ENCODE results near the gene CDKN1B.

Gene CDKN1B

GRCh38 chr12:12704593-12705230 is 12.5 kb upstream of the CDKN1B start (continued):
- TF ChIP-seq SP7 (tag by site-specific recombination; IDR thresholded peaks at IDR 0.05) (peak; percentile 54), ZNF658 (tag by site-specific recombination; IDR thresholded peaks at IDR 0.05) (no peak), ZNF404 (tag by site-specific recombination; IDR thresholded peaks at IDR 0.05) (no peak), ZNF561 (tag by site-specific recombination; IDR thresholded peaks at IDR 0.05; ENCODE audit: borderline replicate concordance) (0 out of 2 replicates have a peak, but pooled peaks have one; percentile 36), ZNF133 (tag by site-specific recombination; IDR thresholded peaks at IDR 0.05) (no peak), ZNF629 (tag by site-specific recombination; IDR thresholded peaks at IDR 0.05) (0 out of 2 replicates have a peak, but pooled peaks have one; percentile 23), ZNF26 (tag by site-specific recombination; IDR thresholded peaks at IDR 0.05) (no peak), ZNF423 (tag by site-specific recombination; IDR thresholded peaks at IDR 0.05) (no peak), ZNF488 (tag by site-specific recombination; IDR thresholded peaks at IDR 0.05) (no peak), ZNF302 (tag by site-specific recombination; IDR thresholded peaks at IDR 0.05; ENCODE audit: low read depth) (no peak), ZNF692 (tag by site-specific recombination; IDR thresholded peaks at IDR 0.05) (peak; percentile 59; the same call in 1 of the 2 replicates), ZEB2 (tag by site-specific recombination; IDR thresholded peaks at IDR 0.05) (0 out of 2 replicates have a peak, but pooled peaks have one; percentile 56), ZIC2 (tag by site-specific recombination; IDR thresholded peaks at IDR 0.05) (no peak), ZNF747 (tag by site-specific recombination; IDR thresholded peaks at IDR 0.05) (no peak), RBAK (tag by site-specific recombination; IDR thresholded peaks at IDR 0.05) (no peak), ZSCAN30 (tag by site-specific recombination; IDR thresholded peaks at IDR 0.05) (peak; percentile 75; the same call in 1 of the 2 replicates), ZNF830 (tag by site-specific recombination; IDR thresholded peaks at IDR 0.05; ENCODE audit: low read depth) (no peak), ZNF223 (tag by site-specific recombination; IDR thresholded peaks at IDR 0.05) (no peak), ZNF544 (tag by site-specific recombination; IDR thresholded peaks at IDR 0.05) (no peak), ZNF274 (IDR thresholded peaks at IDR 0.05; ENCODE audit: low read length) (no peak), ZNF274 (tag by site-specific recombination; IDR thresholded peaks at IDR 0.05; ENCODE audit: borderline replicate concordance) (no peak), ZNF184 (tag by site-specific recombination; IDR thresholded peaks at IDR 0.05) (peak; percentile 61; the same call in 1 of the 2 replicates), BCL11B (tag by site-specific recombination; IDR thresholded peaks at IDR 0.05; ENCODE audit: low read depth) (no peak), ZBTB17 (tag by site-specific recombination; IDR thresholded peaks at IDR 0.05) (no peak), ZNF24 (tag by site-specific recombination; IDR thresholded peaks at IDR 0.05) (peak; percentile 78; the same call in 1 of the 2 replicates), ZNF324 (tag by site-specific recombination; IDR thresholded peaks at IDR 0.05) (0 out of 2 replicates have a peak, but pooled peaks have one; percentile 33), TRIM28 (IDR thresholded peaks at IDR 0.05; ENCODE audit: borderline replicate concordance, low read length) (peak; percentile 48; the same call in 1 of the 2 replicates)
- TF ChIP-seq, protein P1, sequence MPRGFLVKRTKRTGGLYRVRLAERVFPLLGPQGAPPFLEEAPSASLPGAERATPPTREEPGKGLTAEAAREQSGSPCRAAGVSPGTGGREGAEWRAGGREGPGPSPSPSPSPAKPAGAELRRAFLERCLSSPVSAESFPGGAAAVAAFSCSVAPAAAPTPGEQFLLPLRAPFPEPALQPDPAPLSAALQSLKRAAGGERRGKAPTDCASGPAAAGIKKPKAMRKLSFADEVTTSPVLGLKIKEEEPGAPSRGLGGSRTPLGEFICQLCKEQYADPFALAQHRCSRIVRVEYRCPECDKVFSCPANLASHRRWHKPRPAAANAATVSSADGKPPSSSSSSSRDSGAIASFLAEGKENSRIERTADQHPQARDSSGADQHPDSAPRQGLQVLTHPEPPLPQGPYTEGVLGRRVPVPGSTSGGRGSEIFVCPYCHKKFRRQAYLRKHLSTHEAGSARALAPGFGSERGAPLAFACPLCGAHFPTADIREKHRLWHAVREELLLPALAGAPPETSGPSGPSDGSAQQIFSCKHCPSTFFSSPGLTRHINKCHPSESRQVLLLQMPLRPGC (tag by site-specific recombination; IDR thresholded peaks at IDR 0.05), result no peak
- TF ChIP-seq, protein P2, sequence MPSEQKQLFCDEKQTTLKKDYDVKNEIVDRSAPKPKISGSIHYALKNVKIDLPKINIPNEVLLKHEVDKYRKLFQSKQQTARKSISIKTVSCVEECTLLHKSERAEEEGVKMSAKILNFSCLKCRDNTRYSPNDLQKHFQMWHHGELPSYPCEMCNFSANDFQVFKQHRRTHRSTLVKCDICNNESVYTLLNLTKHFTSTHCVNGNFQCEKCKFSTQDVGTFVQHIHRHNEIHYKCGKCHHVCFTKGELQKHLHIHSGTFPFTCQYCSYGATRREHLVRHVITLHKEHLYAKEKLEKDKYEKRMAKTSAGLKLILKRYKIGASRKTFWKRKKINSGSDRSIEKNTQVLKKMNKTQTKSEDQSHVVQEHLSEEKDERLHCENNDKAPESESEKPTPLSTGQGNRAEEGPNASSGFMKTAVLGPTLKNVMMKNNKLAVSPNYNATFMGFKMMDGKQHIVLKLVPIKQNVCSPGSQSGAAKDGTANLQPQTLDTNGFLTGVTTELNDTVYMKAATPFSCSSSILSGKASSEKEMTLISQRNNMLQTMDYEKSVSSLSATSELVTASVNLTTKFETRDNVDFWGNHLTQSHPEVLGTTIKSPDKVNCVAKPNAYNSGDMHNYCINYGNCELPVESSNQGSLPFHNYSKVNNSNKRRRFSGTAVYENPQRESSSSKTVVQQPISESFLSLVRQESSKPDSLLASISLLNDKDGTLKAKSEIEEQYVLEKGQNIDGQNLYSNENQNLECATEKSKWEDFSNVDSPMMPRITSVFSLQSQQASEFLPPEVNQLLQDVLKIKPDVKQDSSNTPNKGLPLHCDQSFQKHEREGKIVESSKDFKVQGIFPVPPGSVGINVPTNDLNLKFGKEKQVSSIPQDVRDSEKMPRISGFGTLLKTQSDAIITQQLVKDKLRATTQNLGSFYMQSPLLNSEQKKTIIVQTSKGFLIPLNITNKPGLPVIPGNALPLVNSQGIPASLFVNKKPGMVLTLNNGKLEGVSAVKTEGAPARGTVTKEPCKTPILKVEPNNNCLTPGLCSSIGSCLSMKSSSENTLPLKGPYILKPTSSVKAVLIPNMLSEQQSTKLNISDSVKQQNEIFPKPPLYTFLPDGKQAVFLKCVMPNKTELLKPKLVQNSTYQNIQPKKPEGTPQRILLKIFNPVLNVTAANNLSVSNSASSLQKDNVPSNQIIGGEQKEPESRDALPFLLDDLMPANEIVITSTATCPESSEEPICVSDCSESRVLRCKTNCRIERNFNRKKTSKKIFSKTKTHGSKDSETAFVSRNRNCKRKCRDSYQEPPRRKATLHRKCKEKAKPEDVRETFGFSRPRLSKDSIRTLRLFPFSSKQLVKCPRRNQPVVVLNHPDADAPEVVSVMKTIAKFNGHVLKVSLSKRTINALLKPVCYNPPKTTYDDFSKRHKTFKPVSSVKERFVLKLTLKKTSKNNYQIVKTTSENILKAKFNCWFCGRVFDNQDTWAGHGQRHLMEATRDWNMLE (tag by site-specific recombination; conservative IDR thresholded peaks at IDR 0.05; ENCODE audit: low read depth), result no peak
- TF ChIP-seq, protein P3, sequence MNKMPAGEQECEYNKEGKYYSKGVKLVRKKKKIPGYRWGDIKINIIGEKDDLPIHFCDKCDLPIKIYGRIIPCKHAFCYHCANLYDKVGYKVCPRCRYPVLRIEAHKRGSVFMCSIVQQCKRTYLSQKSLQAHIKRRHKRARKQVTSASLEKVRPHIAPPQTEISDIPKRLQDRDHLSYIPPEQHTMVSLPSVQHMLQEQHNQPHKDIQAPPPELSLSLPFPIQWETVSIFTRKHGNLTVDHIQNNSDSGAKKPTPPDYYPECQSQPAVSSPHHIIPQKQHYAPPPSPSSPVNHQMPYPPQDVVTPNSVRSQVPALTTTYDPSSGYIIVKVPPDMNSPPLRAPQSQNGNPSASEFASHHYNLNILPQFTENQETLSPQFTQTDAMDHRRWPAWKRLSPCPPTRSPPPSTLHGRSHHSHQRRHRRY (tag by site-specific recombination; IDR thresholded peaks at IDR 0.05), result no peak

All from HEK293 (cell line).